MCF 10A (cell line): Measurements from ENCODE around the gene KRTAP1-5. TPM values are rescaled to one million over a fixed set of nuclear protein-coding genes. Genes with fewer than 3 reads are reported as not detected.

ENCODE experiments used
- Bru-seq: library from RNA; stranded (reverse); fragments of 400-500 nt; gene quantifications from one replicate; lab custom pipeline; 2021; lab: Mats Ljungman, UMichigan
- BruChase-seq, 2 experiments: library from RNA; stranded (reverse); fragments of 400-500 nt; gene quantifications; one replicate each; lab custom pipeline; 2021; lab: Mats Ljungman, UMichigan
- BruUV-seq: library from RNA; stranded (reverse); fragments of 400-500 nt; replicated peaks from 2 replicates; lab custom pipeline; 2021; lab: Mats Ljungman, UMichigan
- CTCF ChIA-PET: fragments of 300-600 bp; sonication (Branson Sonifier 250); formaldehyde crosslinking; extraction: SDS; loops from one replicate; lab custom pipeline; 2021; ENCODE audit warnings: antibody characterized with exemption, inconsistent platforms; lab: Yijun Ruan, JAX
- POLR2A ChIA-PET: fragments of 300-600, 350-650 bp; sonication (Branson Sonifier 250); formaldehyde crosslinking; extraction: SDS; loops from one replicate; lab custom pipeline; 2020; ENCODE audit warnings: antibody characterized with exemption, inconsistent platforms; lab: Yijun Ruan, JAX
- DNase-seq: peaks from one replicate; pipeline ENCODE4 v3.0.0-alpha.2; 2018; ENCODE audit not compliant: unreplicated experiment
- H3K27ac Mint-ChIP-seq: one replicate; pipeline ENCODE4 v1.8.0; 2022; ENCODE audit warnings: mild to moderate bottlenecking, low read depth, mixed read lengths; ENCODE audit not compliant: unreplicated experiment
- H3K27me3 Mint-ChIP-seq: one replicate; pipeline ENCODE4 v1.8.0; 2022; ENCODE audit warnings: mixed read lengths; ENCODE audit not compliant: insufficient read depth, unreplicated experiment
- H3K36me3 Mint-ChIP-seq: one replicate; pipeline ENCODE4 v1.8.0; 2022; ENCODE audit warnings: mild to moderate bottlenecking, moderate library complexity, mixed read lengths; ENCODE audit not compliant: insufficient read depth, unreplicated experiment
- H3K4me1 Mint-ChIP-seq: one replicate; pipeline ENCODE4 v1.8.0; 2022; ENCODE audit warnings: mixed read lengths; ENCODE audit not compliant: insufficient read depth, unreplicated experiment
- H3K4me3 Mint-ChIP-seq: one replicate; pipeline ENCODE4 v1.8.0; 2022; ENCODE audit warnings: mild to moderate bottlenecking, moderate library complexity, mixed read lengths; ENCODE audit not compliant: unreplicated experiment
- H3K9me3 Mint-ChIP-seq: one replicate; pipeline ENCODE4 v1.8.0; 2022; ENCODE audit warnings: mixed read lengths; ENCODE audit not compliant: unreplicated experiment
- intact Hi-C: fragments of 100-400 bp; cut with micrococcal nuclease; formaldehyde crosslinking; loops from 2 replicates; pipeline ENCODE4 v1.14.1; 2022
- long read RNA-seq: library from polyadenylated mRNA; stranded (forward); transcript quantifications from one replicate; pipeline ENCODE4 v2.0.0, GENCODE V29; 2022
- total RNA-seq: library from RNA; stranded (reverse); gene quantifications from 2 replicates; pipeline ENCODE4 v1.2.3, GENCODE V29; 2022
- TF ChIP-seq, protein P1 (sequence below): fragments of 200-600 bp; IDR thresholded peaks from one replicate; pipeline ENCODE4 v1.8.0; 2022; ENCODE audit warnings: antibody characterized with exemption, mild to moderate bottlenecking; ENCODE audit not compliant: unreplicated experiment

KRTAP1-5 gene, protein sequence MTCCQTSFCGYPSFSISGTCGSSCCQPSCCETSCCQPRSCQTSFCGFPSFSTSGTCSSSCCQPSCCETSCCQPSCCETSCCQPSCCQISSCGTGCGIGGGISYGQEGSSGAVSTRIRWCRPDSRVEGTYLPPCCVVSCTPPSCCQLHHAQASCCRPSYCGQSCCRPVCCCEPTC
- total RNA-seq (not detected in 2 replicates), Bru-seq, nascent RNA (not detected), BruChase-seq, experiment 1, labeled RNA remaining after a 6-hour chase (not detected), BruChase-seq, experiment 2, labeled RNA remaining after a 2-hour chase (not detected)
- long read RNA-seq, result 0 reads

DNA sequence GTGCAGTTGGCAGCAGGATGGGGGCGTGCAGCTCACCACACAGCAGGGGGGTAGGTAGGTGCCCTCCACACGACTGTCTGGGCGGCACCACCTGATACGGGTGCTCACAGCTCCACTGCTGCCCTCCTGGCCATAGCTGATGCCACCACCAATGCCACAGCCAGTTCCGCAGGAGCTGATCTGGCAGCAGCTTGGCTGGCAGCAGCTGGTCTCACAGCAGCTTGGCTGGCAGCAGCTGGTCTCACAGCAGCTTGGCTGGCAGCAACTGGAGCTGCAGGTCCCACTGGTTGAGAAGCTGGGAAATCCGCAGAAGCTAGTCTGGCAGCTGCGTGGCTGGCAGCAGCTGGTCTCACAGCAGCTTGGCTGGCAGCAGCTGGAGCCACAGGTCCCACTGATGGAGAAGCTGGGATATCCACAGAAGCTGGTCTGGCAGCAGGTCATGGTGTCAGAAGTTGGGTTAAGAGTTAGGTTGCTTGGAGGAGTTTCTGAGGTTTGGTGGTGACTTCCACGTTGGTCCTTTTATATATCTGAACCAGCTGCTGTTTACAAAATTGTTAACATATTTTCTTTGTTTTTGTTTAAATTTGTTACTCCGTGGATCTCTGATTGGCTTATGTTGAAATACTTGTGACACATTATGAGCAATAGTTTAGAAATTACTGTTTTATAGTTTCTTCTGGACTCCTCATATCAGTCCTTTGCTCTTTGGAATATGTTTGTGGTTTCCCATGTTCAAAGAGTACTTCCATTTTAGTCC lies at the start of gene KRTAP1-5:
Gene KRTAP1-5, minus strand, starts transcription at position 494 of the 757 bp plus-strand sequence. Its CDS starts 53 bp downstream, at position 441.
- DNase-seq, result peak; percentile 38
- BruUV-seq, result no TSS peak
- CTCF ChIA-PET, result interaction anchor here (0.6 kb wide), 1 partner anchor 329 kb away, joined by 3 read pairs; no protein-coding TSS in a partner anchor

DNA sequence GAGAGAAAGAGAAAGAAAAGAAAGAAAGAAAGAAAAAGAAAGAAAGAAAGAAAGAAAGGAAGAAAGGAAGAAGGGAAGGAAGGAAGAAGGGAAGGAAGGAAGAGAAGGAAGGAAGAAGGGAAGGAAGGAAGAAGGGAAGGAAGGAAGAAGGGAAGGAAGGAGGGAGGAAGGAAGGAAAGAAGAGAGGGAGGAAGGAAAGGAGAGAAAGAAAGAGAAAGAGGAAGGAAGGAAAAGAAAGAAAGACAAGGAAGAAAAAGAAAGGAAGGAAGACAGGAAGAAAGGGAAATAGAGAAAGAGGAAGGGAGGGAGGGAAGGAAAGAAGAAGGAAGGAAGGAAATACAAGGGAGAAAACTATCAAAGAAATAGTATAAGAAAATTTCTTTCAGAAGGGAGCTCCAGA lies 49.8 kb upstream of the KRTAP1-5 start:
- H3K9me3 Mint-ChIP-seq, result no peaks in the 10 kb centered on the region
- intact Hi-C loops, result no loop called here
- H3K4me3 Mint-ChIP-seq, result no peak overlapping the region
- no peak for DNase-seq
- peaks cover 8% of the 10 kb centered on the region for H3K27me3 Mint-ChIP-seq
- POLR2A ChIA-PET, result no interaction called here
- H3K4me1 Mint-ChIP-seq, result no peaks in the 10 kb centered on the region
- H3K36me3 Mint-ChIP-seq, result no peaks in the 10 kb centered on the region
- no TSS peak for BruUV-seq
- TF ChIP-seq, protein P1, sequence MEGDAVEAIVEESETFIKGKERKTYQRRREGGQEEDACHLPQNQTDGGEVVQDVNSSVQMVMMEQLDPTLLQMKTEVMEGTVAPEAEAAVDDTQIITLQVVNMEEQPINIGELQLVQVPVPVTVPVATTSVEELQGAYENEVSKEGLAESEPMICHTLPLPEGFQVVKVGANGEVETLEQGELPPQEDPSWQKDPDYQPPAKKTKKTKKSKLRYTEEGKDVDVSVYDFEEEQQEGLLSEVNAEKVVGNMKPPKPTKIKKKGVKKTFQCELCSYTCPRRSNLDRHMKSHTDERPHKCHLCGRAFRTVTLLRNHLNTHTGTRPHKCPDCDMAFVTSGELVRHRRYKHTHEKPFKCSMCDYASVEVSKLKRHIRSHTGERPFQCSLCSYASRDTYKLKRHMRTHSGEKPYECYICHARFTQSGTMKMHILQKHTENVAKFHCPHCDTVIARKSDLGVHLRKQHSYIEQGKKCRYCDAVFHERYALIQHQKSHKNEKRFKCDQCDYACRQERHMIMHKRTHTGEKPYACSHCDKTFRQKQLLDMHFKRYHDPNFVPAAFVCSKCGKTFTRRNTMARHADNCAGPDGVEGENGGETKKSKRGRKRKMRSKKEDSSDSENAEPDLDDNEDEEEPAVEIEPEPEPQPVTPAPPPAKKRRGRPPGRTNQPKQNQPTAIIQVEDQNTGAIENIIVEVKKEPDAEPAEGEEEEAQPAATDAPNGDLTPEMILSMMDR, result no peak
- CTCF ChIA-PET, result no interaction called here
- no peak overlapping the region for H3K27ac Mint-ChIP-seq

More for the DNA sequence above, at the start of gene KRTAP1-5:
- TF ChIP-seq, protein P1, result no peak
- Mint-ChIP-seq H3K9me3 (no peaks in the 10 kb centered on the region), H3K36me3 (no peaks in the 10 kb centered on the region), H3K4me1 (no peaks in the 10 kb centered on the region), H3K27ac (peak within 1 kb of the TSS; percentile 14), H3K4me3 (no peak within 1 kb of the TSS), H3K27me3 (no peaks in the 10 kb centered on the region)
- POLR2A ChIA-PET, result interaction anchor here (0.6 kb wide), 1 partner anchor 370 kb away, joined by 3 read pairs; no protein-coding TSS in a partner anchor
- intact Hi-C loops, result no loop called here

DNA sequence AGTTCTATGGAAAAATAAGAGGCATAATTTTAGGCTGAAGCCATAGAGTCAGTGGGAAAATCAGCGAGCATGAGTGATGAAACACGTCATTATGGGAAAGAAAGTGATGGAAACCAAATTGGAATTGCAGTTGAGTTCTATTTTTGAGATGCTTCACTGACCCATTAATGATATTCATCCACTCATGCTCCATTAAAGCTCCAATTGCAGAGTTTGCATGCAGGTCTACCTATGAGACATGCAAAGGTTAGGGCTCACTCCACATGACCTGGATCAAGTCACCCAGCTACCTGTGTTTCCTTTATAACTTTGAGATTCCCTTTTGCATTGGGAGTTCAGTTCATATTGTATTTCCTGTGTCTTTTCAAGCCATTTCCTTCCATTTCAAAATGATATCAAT lies 46.7 kb upstream of the KRTAP1-5 start:
- Mint-ChIP-seq H3K4me1 (no peaks in the 10 kb centered on the region), H3K27me3 (peaks cover 8% of the 10 kb centered on the region), H3K27ac (no peak overlapping the region), H3K9me3 (no peaks in the 10 kb centered on the region), H3K36me3 (no peaks in the 10 kb centered on the region), H3K4me3 (no peak overlapping the region)
- BruUV-seq, result no TSS peak
- ChIA-PET CTCF (no interaction called here), POLR2A (no interaction called here)
- intact Hi-C loops, result no loop called here
- no peak for DNase-seq
- TF ChIP-seq, protein P1, result no peak
